ENCODE measurements around the gene JAZF1. TPM values are rescaled to one million over a fixed set of nuclear protein-coding genes. Genes with fewer than 3 reads are reported as not detected.

JAZF1 gene
- total RNA-seq, 1 experiment from 2014 or later = 0.95 TPM

DNA sequence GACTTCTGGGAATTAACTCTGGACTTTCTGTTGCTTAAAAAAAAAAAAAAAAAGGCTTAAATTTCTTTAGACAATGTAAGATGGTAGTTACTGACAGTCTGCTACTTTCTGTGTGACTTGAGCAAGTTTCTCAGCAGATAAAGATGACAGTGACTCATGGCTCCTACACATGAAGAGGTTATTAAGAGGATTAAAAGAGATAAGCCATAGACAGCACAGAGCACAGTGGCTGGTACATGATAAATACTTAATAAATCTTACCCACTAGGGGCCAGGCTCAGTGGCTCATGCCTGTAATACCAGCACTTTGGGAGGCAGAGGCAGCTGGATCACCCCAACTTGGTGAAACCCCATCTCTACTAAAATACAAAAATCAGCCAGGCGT lies 174.8 kb downstream of the JAZF1 start:
- no peaks in the 10 kb centered on the region for H3K36me3 ChIP-seq (ENCODE audit: control insufficient read depth, insufficient read depth, low read length)
- H3K4me1 Mint-ChIP-seq (ENCODE audit: low read depth, unreplicated experiment) = peaks cover 6% of the 10 kb centered on the region
- no peak overlapping the region for H3K4me3 Mint-ChIP-seq (ENCODE audit: unreplicated experiment)
- no peaks in the 10 kb centered on the region for H3K9me3 Mint-ChIP-seq (ENCODE audit: unreplicated experiment)
- H3K9me3 ChIP-seq = no peaks in the 10 kb centered on the region
- CTCF ChIA-PET = no interaction called here
- no peak overlapping the region for H3K4me3 ChIP-seq (ENCODE audit: low read depth, low read length)
- TF ChIP-seq, protein P1, sequence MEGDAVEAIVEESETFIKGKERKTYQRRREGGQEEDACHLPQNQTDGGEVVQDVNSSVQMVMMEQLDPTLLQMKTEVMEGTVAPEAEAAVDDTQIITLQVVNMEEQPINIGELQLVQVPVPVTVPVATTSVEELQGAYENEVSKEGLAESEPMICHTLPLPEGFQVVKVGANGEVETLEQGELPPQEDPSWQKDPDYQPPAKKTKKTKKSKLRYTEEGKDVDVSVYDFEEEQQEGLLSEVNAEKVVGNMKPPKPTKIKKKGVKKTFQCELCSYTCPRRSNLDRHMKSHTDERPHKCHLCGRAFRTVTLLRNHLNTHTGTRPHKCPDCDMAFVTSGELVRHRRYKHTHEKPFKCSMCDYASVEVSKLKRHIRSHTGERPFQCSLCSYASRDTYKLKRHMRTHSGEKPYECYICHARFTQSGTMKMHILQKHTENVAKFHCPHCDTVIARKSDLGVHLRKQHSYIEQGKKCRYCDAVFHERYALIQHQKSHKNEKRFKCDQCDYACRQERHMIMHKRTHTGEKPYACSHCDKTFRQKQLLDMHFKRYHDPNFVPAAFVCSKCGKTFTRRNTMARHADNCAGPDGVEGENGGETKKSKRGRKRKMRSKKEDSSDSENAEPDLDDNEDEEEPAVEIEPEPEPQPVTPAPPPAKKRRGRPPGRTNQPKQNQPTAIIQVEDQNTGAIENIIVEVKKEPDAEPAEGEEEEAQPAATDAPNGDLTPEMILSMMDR (IDR thresholded peaks at IDR 0.05; ENCODE audit: insufficient read depth in 1 of 2, low read depth in 1 of 2, low read length in 1 of 2, severe bottlenecking in 1 of 2, unreplicated experiment in 1 of 2) = no peak
- DNase-seq = no peak
- no peaks in the 10 kb centered on the region for H3K27me3 ChIP-seq (replicated peaks; ENCODE audit: control insufficient read depth, insufficient read depth, low read length)
- no TSS peak for BruUV-seq (replicated peaks)
- POLR2A ChIA-PET = no interaction called here
- H3K27me3 Mint-ChIP-seq (ENCODE audit: insufficient read depth, unreplicated experiment) = no peaks in the 10 kb centered on the region
- H3K4me1 ChIP-seq = no peaks in the 10 kb centered on the region
- H3K36me3 Mint-ChIP-seq (ENCODE audit: insufficient read depth, unreplicated experiment) = no peaks in the 10 kb centered on the region
- intact Hi-C loops (cut with micrococcal nuclease; ENCODE audit: unreplicated experiment) = no loop called here
- H3K27ac Mint-ChIP-seq (ENCODE audit: unreplicated experiment) = no peak overlapping the region

DNA sequence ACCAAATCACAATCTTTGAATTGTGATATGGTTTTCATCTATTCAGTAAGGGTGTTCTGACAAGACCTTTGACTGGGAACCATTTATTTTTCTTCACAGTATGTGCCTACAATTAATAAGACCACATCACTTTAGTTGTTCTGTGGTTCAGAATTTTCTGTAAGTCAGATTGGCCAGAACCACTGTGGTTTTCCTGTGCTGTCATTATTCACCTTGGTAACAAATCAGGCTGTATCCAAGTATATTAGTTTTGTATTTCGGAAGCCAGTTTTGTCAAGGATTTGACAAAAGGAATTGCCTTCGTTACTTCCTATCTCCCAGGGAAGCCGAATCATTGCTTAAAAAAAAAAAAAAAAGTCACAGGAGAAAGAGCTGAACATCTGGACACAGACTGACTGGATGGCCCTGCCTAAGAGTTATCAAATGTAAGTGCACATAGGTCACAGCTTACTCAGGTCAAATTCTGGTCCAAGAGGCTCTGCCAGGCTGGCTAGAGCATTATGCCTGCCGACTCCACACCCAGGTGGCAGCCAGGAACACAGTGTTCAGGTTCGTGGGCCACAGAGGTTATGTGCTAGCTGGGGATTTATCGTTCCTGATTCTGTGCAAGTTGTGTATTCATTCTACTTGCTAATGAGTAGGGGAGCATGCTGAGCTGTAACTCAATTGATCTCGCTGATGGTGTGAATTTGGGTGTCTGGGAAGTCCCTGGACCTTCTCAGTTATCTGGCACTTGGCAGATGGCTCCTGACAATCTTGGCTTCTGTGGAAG lies 175.3 kb downstream of the JAZF1 start:
- Mint-ChIP-seq H3K27ac (ENCODE audit: unreplicated experiment) (no peak overlapping the region), H3K4me3 (ENCODE audit: unreplicated experiment) (no peak overlapping the region), H3K4me1 (ENCODE audit: low read depth, unreplicated experiment) (peaks cover 6% of the 10 kb centered on the region), H3K27me3 (ENCODE audit: insufficient read depth, unreplicated experiment) (no peaks in the 10 kb centered on the region), H3K36me3 (ENCODE audit: insufficient read depth, unreplicated experiment) (no peaks in the 10 kb centered on the region), H3K9me3 (ENCODE audit: unreplicated experiment) (no peaks in the 10 kb centered on the region)
- ChIA-PET CTCF (interaction anchor here (0.7 kb wide), 1 partner anchor 718 kb away, joined by 3 read pairs; no protein-coding TSS in a partner anchor), POLR2A (no interaction called here)
- no peaks in the 10 kb centered on the region for H3K4me1 ChIP-seq
- no peak for DNase-seq
- no peaks in the 10 kb centered on the region for H3K9me3 ChIP-seq
- H3K36me3 ChIP-seq (ENCODE audit: control insufficient read depth, insufficient read depth, low read length) = no peaks in the 10 kb centered on the region
- no peak overlapping the region for H3K4me3 ChIP-seq (ENCODE audit: low read depth, low read length)
- intact Hi-C loops (cut with micrococcal nuclease; ENCODE audit: unreplicated experiment) = no loop called here
- TF ChIP-seq, protein P1 (IDR thresholded peaks at IDR 0.05; ENCODE audit: insufficient read depth in 1 of 2, low read depth in 1 of 2, low read length in 1 of 2, severe bottlenecking in 1 of 2, unreplicated experiment in 1 of 2) = no peak
- no TSS peak for BruUV-seq (replicated peaks)
- H3K27me3 ChIP-seq (replicated peaks; ENCODE audit: control insufficient read depth, insufficient read depth, low read length) = no peaks in the 10 kb centered on the region

DNA sequence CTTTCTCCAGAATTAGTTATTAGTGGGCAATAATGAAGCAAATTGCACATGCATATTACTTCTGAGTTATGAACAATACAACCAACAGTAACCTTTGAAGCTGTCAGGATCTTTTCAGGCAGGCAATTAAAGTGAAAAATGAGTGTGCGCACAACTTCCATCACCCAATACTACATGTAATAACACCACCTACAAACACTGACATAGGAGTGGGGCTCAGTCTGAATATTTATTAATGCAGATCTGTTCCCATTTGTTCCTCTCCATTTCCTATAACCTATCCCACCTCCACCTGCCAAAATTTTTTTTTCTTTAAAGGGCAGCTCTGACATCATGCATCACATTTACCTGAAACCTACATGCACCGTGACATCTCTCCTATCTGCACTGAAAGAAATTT lies 177.2 kb downstream of the JAZF1 start:
- Mint-ChIP-seq H3K36me3 (ENCODE audit: insufficient read depth, unreplicated experiment) (no peaks in the 10 kb centered on the region), H3K27ac (ENCODE audit: unreplicated experiment) (no peak overlapping the region), H3K27me3 (ENCODE audit: insufficient read depth, unreplicated experiment) (peaks cover 4% of the 10 kb centered on the region), H3K4me1 (ENCODE audit: low read depth, unreplicated experiment) (no peaks in the 10 kb centered on the region), H3K9me3 (ENCODE audit: unreplicated experiment) (no peaks in the 10 kb centered on the region), H3K4me3 (ENCODE audit: unreplicated experiment) (no peak overlapping the region)
- intact Hi-C loops (cut with micrococcal nuclease; ENCODE audit: unreplicated experiment) = no loop called here
- POLR2A ChIA-PET = no interaction called here
- TF ChIP-seq, protein P1 (IDR thresholded peaks at IDR 0.05; ENCODE audit: insufficient read depth in 1 of 2, low read depth in 1 of 2, low read length in 1 of 2, severe bottlenecking in 1 of 2, unreplicated experiment in 1 of 2) = no peak
- Histone ChIP-seq H3K4me3 (ENCODE audit: low read depth, low read length) (no peak overlapping the region), H3K27me3 (replicated peaks; ENCODE audit: control insufficient read depth, insufficient read depth, low read length) (no peaks in the 10 kb centered on the region), H3K4me1 (no peaks in the 10 kb centered on the region), H3K36me3 (ENCODE audit: control insufficient read depth, insufficient read depth, low read length) (no peaks in the 10 kb centered on the region), H3K9me3 (no peaks in the 10 kb centered on the region)
- no peak for DNase-seq
- BruUV-seq (replicated peaks) = no TSS peak
- CTCF ChIA-PET = no interaction called here
